Measurements from ENCODE around the gene OR2T35.

OR2T35 gene

DNA sequence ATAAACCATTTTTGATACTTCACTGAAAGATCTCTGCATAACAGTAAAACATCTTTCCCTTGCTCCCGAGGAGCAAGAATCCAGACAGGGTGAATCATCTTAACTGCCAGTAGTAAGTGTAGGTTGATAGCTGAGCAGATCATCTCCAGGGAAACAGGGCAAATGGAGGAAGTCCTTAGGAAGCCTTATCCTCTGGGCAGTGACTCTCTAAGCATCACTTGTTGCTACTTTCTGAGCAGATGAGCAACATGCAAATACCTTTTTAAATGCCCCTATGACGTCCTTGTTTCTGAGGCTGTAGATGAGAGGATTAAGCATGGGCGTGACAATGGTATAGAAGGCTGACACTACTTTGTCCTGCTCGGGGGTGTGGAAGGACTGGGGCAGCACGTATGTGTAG lies 19.1 kb downstream of the OR2T35 start:
- no peak for DNase-seq (ENCODE audit: low spot score)

DNA sequence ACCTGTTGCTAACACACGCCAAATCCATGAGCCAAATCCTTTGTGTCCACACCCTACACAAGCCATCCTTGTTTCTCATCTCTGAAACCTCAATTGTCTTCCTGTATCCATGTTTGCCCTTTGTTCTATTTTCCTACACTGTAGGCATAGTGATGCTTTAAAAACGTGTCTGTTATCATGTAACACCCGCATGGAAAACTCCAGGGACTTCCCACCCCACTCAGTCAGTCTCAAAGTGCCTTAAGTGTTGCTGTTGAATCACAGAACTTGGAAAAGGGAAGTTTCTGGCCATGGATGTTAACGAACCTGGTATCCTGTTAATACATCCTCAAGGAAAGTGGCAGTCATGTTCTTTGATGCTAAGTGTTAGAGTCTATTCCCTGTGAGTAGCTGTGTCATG lies 19.9 kb downstream of the OR2T35 start:
- no peak for DNase-seq (ENCODE audit: low spot score)

- peak; percentile 66 for DNase-seq (ENCODE audit: low spot score)
Measured at GRCh38 chr1:248622570-248623001, 22.5 kb downstream of the OR2T35 start.

- DNase-seq (ENCODE audit: low spot score) = no peak
Measured at GRCh38 chr1:248621770-248622169, 23.3 kb downstream of the OR2T35 start.

DNA sequence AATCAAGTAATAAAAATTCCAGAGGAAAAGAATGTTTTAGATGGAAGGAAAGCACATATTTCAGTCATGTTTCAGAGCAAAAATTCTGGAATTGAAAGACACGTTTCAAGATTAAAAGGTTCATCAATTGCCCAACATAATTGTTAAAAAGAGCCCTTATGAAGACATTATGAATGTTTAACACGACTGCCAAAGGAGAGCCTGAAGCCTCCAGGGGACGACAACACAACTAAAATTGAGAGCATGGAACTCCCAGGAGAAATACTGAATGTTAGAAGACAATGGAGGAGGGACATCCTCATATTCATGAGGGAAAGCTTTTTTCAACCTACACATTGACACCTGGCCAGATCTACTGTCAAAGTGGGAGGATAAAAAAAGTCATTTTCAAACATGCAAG lies 26.2 kb downstream of the OR2T35 start:
- DNase-seq (ENCODE audit: low spot score) = peak; percentile 70

DNA sequence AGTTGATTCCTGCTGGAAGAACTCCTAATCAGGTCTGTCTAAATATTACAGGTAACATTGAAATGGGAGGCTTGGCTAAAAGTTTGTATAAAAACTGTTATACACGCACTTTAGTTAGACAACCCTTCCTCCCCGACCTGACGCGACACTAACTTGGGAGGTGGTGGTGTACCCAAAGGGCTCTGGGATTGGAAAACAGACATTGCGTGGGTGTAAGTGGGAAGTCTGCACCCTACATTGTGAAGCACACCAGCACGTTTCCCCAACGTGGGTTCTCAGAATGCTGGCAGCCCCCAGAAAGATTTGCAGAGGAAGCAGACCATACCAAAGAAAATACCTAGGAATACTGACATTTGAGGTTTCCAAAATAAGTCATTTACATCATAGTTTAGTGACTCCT lies 27.0 kb downstream of the OR2T35 start:
- DNase-seq (ENCODE audit: low spot score) = no peak

DNA sequence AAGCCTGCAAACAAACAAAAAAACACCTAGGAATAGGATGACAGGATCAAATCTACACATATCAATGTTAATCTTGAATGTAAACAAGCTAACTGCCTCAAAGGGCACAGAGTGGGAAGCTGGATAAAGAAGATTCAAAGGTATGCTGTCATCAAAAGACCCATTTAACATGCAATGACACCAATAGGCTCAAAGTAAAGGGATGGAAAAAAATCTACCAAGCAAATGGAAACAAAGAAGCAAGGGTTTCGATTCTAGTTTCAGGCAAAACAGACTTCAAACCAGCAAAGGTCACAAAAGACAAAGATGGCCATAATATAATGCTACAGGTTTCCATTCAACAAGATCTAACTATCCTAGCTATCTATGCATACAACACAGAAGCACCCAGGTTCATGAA lies 31.3 kb downstream of the OR2T35 start:
- no peak for DNase-seq (ENCODE audit: low spot score)

DNA sequence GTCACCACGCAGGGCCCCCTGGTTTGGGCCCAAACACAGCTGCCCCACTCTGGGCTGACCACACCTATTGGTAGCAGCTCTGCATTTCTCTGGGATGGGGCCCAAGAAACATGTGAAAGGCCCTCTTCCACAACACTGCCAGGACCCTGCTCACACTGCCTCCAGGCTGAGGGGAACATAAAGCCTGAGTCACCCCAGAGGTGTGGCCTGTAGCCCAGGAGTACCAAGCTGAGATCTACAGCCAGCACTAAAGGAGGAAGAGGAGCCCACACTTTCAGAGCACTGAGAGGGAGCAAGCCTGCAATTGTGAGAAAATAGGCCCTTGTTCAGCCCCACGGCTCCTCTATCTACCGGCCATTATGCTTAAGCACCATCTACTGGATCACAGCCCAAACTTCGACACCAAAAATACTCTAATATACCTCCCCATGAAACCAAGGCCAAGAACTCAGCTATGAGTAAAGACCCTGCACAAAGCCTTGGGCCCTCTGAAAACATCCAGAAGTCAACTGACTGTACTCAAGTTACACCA lies 33.1 kb downstream of the OR2T35 start:
- DNase-seq (ENCODE audit: low spot score) = no peak

- DNase-seq (ENCODE audit: low spot score) = no peak
Measured at GRCh38 chr1:248610301-248610700, 34.8 kb downstream of the OR2T35 start.

DNA sequence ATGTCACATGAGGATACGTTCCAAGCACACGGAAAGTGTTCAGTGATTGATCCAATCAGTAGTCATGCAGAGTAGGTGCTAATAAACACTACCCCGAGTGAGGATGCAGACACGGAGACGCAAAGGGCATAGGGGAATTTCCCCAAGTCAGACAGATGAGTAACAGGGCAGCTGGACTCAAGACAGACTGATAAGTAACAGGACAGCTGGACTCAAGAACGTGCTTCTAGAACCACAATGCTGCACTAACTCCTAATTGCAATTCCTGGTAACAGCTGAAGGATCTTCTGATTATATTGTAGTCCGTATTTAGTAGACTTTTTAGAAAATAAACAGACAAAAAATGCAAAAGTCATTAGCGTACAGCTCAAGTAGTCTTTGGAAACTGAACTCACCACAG lies 45.7 kb downstream of the OR2T35 start:
- DNase-seq (ENCODE audit: low spot score) = no peak

DNA sequence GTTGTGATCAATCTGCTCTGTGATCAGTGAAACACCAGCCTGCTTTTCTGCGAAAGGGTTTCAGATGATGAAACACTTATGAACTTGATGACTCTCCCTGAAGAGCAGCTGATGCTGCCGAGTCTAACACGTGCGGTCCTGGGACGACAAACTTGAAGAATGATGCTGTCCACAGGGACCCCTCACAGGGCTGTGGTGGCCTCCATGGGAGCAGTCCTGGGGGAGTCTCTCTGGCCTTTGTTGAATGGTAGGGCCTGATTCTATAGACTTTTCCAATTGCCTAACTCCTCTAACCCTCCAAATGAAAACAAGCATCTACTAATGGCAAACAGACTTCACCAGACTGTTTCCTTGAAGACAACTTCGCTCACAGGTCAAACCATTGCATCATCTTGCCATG lies 47.5 kb downstream of the OR2T35 start, which contains the start of gene OR2T10:
OR2T10 (minus strand) TSS at position 112 of the 400 bp plus-strand sequence. CDS start 3,932 bp downstream, outside the sequence.
- no peak for DNase-seq (ENCODE audit: low spot score)

DNA sequence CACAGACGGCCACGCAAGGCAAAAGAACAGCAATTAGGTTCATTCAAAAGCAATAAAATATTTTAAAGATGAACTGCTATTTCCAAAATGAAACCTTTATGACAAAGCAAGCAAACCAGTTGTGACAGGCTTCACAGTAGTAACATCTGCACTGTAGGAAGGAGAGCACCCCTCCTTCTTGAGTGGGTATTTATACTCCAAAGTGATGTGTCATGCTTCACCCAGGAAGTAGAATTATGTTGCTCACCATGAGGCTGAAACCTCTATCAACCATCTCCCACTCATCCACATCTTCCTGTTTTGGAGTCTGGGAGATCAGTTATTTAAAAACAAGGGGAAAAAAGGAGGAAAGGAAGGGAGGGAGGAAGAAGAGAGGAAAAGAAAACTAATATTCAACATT lies 48.5 kb downstream of the OR2T35 start:
- no peak for DNase-seq (ENCODE audit: low spot score)

DNA sequence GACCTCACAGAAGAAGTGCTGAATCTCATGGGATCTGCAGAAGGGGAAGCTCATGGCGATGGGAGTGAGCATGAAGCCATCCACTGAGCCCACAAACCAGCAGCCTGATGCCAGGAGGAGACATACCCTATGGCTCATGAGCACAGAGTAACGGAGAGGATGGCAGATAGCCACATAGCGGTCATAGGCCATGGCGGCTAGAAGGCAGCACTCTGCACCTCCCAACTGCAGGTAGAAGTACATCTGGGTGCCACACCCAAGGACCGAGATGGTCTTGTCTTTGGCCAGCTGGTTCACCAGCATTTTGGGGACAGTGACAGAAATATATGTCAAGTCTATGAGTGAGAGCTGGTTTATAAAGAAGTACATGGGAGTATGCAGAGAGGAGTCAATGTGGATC lies 51.9 kb downstream of the OR2T35 start:
- no peak for DNase-seq (ENCODE audit: low spot score)

GRCh38 chr1:248592655-248593054 lies 52.4 kb downstream of the OR2T35 start:
- no peak for DNase-seq (ENCODE audit: low spot score)

DNA sequence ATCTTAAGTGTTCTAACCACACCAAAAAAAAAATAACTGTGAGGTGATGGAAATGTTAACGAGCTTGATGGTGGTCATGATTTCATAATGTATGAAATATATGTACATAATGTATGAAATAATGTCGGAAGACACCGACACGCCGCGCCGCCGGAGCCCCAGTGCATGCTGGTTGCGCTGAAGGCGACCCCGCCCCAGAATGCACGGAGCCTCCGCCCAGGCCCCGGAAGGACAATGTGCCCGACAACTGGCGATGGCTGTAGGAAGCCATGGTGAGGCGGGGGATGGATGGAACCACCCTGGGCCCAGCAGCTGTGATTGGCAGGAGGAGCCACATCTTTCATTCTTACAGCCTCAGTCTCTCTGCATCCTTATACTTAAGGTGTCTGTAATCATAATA lies 55.0 kb downstream of the OR2T35 start:
- no peak for DNase-seq (ENCODE audit: low spot score)

- DNase-seq (ENCODE audit: low spot score) = no peak
Measured at GRCh38 chr1:248589334-248589733, 55.7 kb downstream of the OR2T35 start.
